Measurements from ENCODE around the gene PHRF1. TPM values are rescaled to one million over a fixed set of nuclear protein-coding genes. Genes with fewer than 3 reads are reported as not detected.
A peak's percentile ranks its signal among the peaks of the same experiment; 100 is the strongest.

PHRF1 gene
- total RNA-seq, 1 experiment from 2014 or later: 45.5 TPM

- DNase-seq (ENCODE audit: low read depth, low spot score) (no peak), ATAC-seq (no peak)
- Histone ChIP-seq H3K9ac (ENCODE audit: low read length) (no peak overlapping the region), H3K36me3 (ENCODE audit: control insufficient read depth in 1 of 2, insufficient read depth in 2 of 2, low read length in 2 of 2) (peaks cover 41 to 54% of the 10 kb centered on the region in 2 experiments; a peak in 3 of 4 replicates), H3K27me3 (ENCODE audit: insufficient read depth, low read length) (no peaks in the 10 kb centered on the region), H4K20me1 (ENCODE audit: insufficient read depth) (peaks cover 9% of the 10 kb centered on the region; the same call in 1 of the 2 replicates), H3K27ac (ENCODE audit: low read depth, low read length) (no peak overlapping the region), H3K4me1 (ENCODE audit: control insufficient read depth in 1 of 2, insufficient read depth in 2 of 2, low read length in 2 of 2) (peaks cover 7 to 16% of the 10 kb centered on the region in 2 experiments), H3K9me2 (ENCODE audit: insufficient read depth) (no peaks in the 10 kb centered on the region), H2AFZ (ENCODE audit: low read depth, low read length, poor library complexity, severe bottlenecking) (no peak overlapping the region), H3K4me2 (ENCODE audit: low read length) (no peak overlapping the region), H3K79me2 (ENCODE audit: insufficient read depth, low read length) (peaks cover 14% of the 10 kb centered on the region; the same call in 1 of the 2 replicates), H3K4me3 (replicated peaks in 1 of 2; ENCODE audit: low read depth in 1 of 2, low read length in 2 of 2) (no peak overlapping the region), H3K9me3 (ENCODE audit: control insufficient read depth in 1 of 2, insufficient read depth in 1 of 2, low read depth in 1 of 2, low read length in 2 of 2) (no peaks in the 10 kb centered on the region)
- TSS peak; percentile 15 for BruUV-seq (replicated peaks)
- CTCF ChIA-PET: no interaction called here
- intact Hi-C loops (cut with micrococcal nuclease): no loop called here
- POLR2A ChIA-PET: no interaction called here
- RAD21 ChIA-PET (ENCODE audit: low non-redundant PET in 1 of 2, low total read pairs in 2 of 2, uncharacterized antibody in 2 of 2, unreplicated experiment in 2 of 2): no interaction called here
- TF ChIP-seq SRF (IDR thresholded peaks at IDR 0.05; ENCODE audit: low read depth) (no peak), POLR2A (IDR thresholded peaks at IDR 0.05; ENCODE audit: borderline replicate concordance, extremely low read depth, insufficient read depth, insufficient read length) (no peak), POLR2AphosphoS5 (IDR thresholded peaks at IDR 0.05; ENCODE audit: low read depth, low read length) (no peak), TCF7L2 (IDR thresholded peaks at IDR 0.05; ENCODE audit: borderline replicate concordance, extremely low read depth, insufficient read depth, insufficient read length) (no peak), MAX (IDR thresholded peaks at IDR 0.05) (no peak), RAD21 (IDR thresholded peaks at IDR 0.05; ENCODE audit: low read depth) (no peak), SP1 (IDR thresholded peaks at IDR 0.05; ENCODE audit: low read depth) (no peak), JUND (IDR thresholded peaks at IDR 0.05) (no peak), ZFX (IDR thresholded peaks at IDR 0.05) (no peak), ZBTB33 (IDR thresholded peaks at IDR 0.05; ENCODE audit: extremely low read depth, insufficient replicate concordance, low read length) (no peak), ELF1 (IDR thresholded peaks at IDR 0.05; ENCODE audit: borderline replicate concordance, low read depth) (no peak)
- TF ChIP-seq, protein P1, sequence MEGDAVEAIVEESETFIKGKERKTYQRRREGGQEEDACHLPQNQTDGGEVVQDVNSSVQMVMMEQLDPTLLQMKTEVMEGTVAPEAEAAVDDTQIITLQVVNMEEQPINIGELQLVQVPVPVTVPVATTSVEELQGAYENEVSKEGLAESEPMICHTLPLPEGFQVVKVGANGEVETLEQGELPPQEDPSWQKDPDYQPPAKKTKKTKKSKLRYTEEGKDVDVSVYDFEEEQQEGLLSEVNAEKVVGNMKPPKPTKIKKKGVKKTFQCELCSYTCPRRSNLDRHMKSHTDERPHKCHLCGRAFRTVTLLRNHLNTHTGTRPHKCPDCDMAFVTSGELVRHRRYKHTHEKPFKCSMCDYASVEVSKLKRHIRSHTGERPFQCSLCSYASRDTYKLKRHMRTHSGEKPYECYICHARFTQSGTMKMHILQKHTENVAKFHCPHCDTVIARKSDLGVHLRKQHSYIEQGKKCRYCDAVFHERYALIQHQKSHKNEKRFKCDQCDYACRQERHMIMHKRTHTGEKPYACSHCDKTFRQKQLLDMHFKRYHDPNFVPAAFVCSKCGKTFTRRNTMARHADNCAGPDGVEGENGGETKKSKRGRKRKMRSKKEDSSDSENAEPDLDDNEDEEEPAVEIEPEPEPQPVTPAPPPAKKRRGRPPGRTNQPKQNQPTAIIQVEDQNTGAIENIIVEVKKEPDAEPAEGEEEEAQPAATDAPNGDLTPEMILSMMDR (IDR thresholded peaks at IDR 0.05 in 2 of 3, conservative IDR thresholded peaks at IDR 0.05 in 1 of 3; ENCODE audit: borderline replicate concordance in 1 of 3, insufficient read depth in 1 of 3, low read depth in 2 of 3, low read length in 2 of 3): no peak
- TF ChIP-seq, protein P2, sequence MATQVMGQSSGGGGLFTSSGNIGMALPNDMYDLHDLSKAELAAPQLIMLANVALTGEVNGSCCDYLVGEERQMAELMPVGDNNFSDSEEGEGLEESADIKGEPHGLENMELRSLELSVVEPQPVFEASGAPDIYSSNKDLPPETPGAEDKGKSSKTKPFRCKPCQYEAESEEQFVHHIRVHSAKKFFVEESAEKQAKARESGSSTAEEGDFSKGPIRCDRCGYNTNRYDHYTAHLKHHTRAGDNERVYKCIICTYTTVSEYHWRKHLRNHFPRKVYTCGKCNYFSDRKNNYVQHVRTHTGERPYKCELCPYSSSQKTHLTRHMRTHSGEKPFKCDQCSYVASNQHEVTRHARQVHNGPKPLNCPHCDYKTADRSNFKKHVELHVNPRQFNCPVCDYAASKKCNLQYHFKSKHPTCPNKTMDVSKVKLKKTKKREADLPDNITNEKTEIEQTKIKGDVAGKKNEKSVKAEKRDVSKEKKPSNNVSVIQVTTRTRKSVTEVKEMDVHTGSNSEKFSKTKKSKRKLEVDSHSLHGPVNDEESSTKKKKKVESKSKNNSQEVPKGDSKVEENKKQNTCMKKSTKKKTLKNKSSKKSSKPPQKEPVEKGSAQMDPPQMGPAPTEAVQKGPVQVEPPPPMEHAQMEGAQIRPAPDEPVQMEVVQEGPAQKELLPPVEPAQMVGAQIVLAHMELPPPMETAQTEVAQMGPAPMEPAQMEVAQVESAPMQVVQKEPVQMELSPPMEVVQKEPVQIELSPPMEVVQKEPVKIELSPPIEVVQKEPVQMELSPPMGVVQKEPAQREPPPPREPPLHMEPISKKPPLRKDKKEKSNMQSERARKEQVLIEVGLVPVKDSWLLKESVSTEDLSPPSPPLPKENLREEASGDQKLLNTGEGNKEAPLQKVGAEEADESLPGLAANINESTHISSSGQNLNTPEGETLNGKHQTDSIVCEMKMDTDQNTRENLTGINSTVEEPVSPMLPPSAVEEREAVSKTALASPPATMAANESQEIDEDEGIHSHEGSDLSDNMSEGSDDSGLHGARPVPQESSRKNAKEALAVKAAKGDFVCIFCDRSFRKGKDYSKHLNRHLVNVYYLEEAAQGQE (IDR thresholded peaks at IDR 0.05; ENCODE audit: low read depth): no peak
Observed at GRCh38 chr11:608791-609251, 32.6 kb downstream of the PHRF1 start.

Measured in HCT116 (cell line).